ENCODE results near the gene AVEN.

DNA sequence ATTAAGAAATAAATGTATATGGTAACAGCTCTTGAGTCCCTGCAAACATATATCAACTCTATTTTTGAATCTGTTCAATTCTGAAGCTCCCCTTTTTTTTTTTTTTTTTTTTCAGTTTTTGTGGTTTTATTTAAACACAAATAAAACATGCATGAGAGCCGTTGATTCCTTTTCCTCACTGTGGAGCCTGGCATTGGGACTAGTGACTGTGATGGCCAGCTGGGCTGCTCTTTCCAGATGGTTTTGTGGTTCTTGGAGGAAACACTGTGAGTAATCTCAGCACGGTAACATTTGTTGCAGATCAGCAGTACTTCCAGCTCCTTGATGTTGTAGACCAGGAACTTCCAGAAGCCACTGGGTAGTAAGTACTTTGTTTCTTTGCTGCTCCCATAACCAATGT, 46.7 kb upstream of the AVEN start:
- TF ChIP-seq, protein P1, sequence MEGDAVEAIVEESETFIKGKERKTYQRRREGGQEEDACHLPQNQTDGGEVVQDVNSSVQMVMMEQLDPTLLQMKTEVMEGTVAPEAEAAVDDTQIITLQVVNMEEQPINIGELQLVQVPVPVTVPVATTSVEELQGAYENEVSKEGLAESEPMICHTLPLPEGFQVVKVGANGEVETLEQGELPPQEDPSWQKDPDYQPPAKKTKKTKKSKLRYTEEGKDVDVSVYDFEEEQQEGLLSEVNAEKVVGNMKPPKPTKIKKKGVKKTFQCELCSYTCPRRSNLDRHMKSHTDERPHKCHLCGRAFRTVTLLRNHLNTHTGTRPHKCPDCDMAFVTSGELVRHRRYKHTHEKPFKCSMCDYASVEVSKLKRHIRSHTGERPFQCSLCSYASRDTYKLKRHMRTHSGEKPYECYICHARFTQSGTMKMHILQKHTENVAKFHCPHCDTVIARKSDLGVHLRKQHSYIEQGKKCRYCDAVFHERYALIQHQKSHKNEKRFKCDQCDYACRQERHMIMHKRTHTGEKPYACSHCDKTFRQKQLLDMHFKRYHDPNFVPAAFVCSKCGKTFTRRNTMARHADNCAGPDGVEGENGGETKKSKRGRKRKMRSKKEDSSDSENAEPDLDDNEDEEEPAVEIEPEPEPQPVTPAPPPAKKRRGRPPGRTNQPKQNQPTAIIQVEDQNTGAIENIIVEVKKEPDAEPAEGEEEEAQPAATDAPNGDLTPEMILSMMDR (conservative IDR thresholded peaks at IDR 0.05 in 1 of 2, IDR thresholded peaks at IDR 0.05 in 1 of 2; ENCODE audit: extremely low read depth in 1 of 2, insufficient read depth in 1 of 2, low read depth in 1 of 2, low read length in 2 of 2), result no peak
- TF ChIP-seq EZH2 (IDR thresholded peaks at IDR 0.05; ENCODE audit: borderline replicate concordance, low read length), result no peak
